Loucy (cell line): ENCODE data around the gene MYF6.

Experiments
- H2AFZ ChIP-seq: fragments of 200-600 bp; sonication (generic); 2 replicates; pipeline ENCODE4 v1.6.0; 2016; ENCODE audit warnings: antibody characterized with exemption, mild to moderate bottlenecking, low read length, moderate library complexity
- H3F3A ChIP-seq: fragments of 200-600 bp; 2 replicates; pipeline ENCODE4 v1.6.0; 2016; ENCODE audit warnings: antibody characterized with exemption, low read depth, mild to moderate bottlenecking
- H3K27me3 ChIP-seq: fragments of 200-600 bp; sonication (generic); 2 replicates; pipeline ENCODE4 v1.6.1; 2014; ENCODE audit warnings: low read length, mild to moderate bottlenecking; ENCODE audit not compliant: insufficient read depth, poor library complexity, severe bottlenecking
- H3K36me3 ChIP-seq: fragments of 200-600 bp; sonication (generic); 2 replicates; pipeline ENCODE4 v1.6.1; 2016; ENCODE audit warnings: low read length; ENCODE audit not compliant: insufficient read depth
- H3K4me1 ChIP-seq: fragments of 200-600 bp; sonication (generic); 2 replicates; pipeline ENCODE4 v1.5.1; 2014; ENCODE audit warnings: low read length, mild to moderate bottlenecking; ENCODE audit not compliant: insufficient read depth, poor library complexity, severe bottlenecking
- H3K4me2 ChIP-seq: fragments of 200-600 bp; sonication (generic); 2 replicates; pipeline ENCODE4 v1.6.0; 2014; ENCODE audit warnings: antibody characterized with exemption, low read length, low read depth, mild to moderate bottlenecking; ENCODE audit not compliant: poor library complexity, severe bottlenecking
- H3K4me3 ChIP-seq: fragments of 200-600 bp; sonication (generic); 2 replicates; pipeline ENCODE4 v1.5.1; 2014; ENCODE audit warnings: low read length, mild to moderate bottlenecking, mixed read lengths; ENCODE audit not compliant: poor library complexity, severe bottlenecking
- H3K79me2 ChIP-seq: fragments of 200-600 bp; sonication (generic); 2 replicates; pipeline ENCODE4 v1.6.1; 2014; ENCODE audit warnings: low read length; ENCODE audit not compliant: insufficient read depth
- H3K9ac ChIP-seq: fragments of 200-600 bp; sonication (generic); 2 replicates; pipeline ENCODE4 v1.6.0; 2014; ENCODE audit warnings: mild to moderate bottlenecking, low read depth, low read length, moderate library complexity; ENCODE audit not compliant: poor library complexity, severe bottlenecking
- H3K9me2 ChIP-seq: fragments of 200-600 bp; sonication (generic); replicated peaks from 2 replicates; pipeline ENCODE4 v1.6.1; 2016; ENCODE audit warnings: low read depth, low read length, mixed read lengths
- H3K9me3 ChIP-seq: fragments of 200-600 bp; sonication (generic); 2 replicates; pipeline ENCODE4 v1.6.1; 2014; ENCODE audit warnings: mild to moderate bottlenecking, antibody characterized with exemption, low read length, low read depth; ENCODE audit not compliant: insufficient read depth
- H4K20me1 ChIP-seq: fragments of 200-600 bp; sonication (generic); 2 replicates; pipeline ENCODE4 v1.6.0; 2014; ENCODE audit warnings: antibody characterized with exemption, low read length, mild to moderate bottlenecking; ENCODE audit not compliant: insufficient read depth, poor library complexity, severe bottlenecking
- EZH2phosphoT487 ChIP-seq: fragments of 200-600 bp; IDR thresholded peaks from 2 replicates; pipeline ENCODE4 v1.6.1; 2018; ENCODE audit warnings: antibody characterized with exemption, mild to moderate bottlenecking, moderate library complexity, borderline replicate concordance
- TF ChIP-seq, protein P1 (sequence below): fragments of 200-600 bp; sonication (generic); conservative IDR thresholded peaks from 2 replicates; pipeline ENCODE4 v1.5.1; 2014; ENCODE audit warnings: mild to moderate bottlenecking, antibody characterized with exemption, low read length

MYF6 gene

DNA sequence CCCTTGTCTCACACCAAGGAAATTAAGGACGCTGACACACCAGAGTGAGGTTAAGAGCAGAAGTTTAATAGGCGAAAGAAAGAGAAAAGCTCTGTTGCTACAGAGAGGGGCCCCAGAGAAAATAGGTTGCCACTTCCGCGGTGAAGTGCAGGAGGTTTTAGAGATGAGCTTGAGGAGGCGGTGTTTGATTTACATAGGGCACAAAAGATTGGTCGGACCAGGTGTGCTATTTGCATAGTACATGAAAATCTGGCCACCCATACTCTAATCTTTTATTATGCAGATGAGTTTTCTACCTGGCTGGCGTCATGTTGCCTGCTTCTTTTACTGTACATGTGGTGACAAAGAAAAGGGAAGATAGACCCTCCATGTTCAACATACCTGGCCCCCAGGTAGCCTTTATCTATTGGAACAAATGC lies 23.3 kb upstream of the MYF6 start:
- Histone ChIP-seq H3K9me2 (no peaks in the 10 kb centered on the region), H2AFZ (no peak overlapping the region), H3K4me3 (no peak overlapping the region), H3F3A (no peaks in the 10 kb centered on the region), H3K27me3 (no peaks in the 10 kb centered on the region), H3K9ac (no peak overlapping the region), H3K4me2 (no peak overlapping the region), H3K36me3 (no peaks in the 10 kb centered on the region), H3K9me3 (no peaks in the 10 kb centered on the region), H3K4me1 (no peaks in the 10 kb centered on the region), H4K20me1 (no peaks in the 10 kb centered on the region), H3K79me2 (no peaks in the 10 kb centered on the region)
- no peak for TF ChIP-seq EZH2phosphoT487
- TF ChIP-seq, protein P1, sequence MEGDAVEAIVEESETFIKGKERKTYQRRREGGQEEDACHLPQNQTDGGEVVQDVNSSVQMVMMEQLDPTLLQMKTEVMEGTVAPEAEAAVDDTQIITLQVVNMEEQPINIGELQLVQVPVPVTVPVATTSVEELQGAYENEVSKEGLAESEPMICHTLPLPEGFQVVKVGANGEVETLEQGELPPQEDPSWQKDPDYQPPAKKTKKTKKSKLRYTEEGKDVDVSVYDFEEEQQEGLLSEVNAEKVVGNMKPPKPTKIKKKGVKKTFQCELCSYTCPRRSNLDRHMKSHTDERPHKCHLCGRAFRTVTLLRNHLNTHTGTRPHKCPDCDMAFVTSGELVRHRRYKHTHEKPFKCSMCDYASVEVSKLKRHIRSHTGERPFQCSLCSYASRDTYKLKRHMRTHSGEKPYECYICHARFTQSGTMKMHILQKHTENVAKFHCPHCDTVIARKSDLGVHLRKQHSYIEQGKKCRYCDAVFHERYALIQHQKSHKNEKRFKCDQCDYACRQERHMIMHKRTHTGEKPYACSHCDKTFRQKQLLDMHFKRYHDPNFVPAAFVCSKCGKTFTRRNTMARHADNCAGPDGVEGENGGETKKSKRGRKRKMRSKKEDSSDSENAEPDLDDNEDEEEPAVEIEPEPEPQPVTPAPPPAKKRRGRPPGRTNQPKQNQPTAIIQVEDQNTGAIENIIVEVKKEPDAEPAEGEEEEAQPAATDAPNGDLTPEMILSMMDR, result no peak

DNA sequence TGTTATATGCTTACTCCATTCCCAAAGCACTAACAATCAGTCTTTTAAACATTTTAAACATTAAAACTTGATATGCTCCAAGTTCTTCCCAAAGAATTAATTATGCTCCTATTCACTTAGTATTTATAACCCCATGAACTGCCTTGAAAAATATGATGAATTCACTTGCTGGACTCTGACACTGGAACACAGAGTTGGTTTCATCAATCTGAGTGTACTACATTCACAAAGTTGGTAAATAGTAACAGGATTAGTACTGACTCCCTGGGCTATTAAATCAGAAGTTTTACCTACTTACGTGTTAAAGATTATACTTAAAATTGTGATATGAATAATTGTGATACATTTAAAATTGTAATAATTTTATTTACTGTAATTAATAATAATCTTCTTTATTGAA lies 17.3 kb upstream of the MYF6 start:
- Histone ChIP-seq H2AFZ (no peak overlapping the region), H3K4me3 (no peak overlapping the region), H3K27me3 (no peaks in the 10 kb centered on the region), H3K9ac (no peak overlapping the region), H3K9me2 (no peaks in the 10 kb centered on the region), H3K4me1 (no peaks in the 10 kb centered on the region), H3K9me3 (no peaks in the 10 kb centered on the region), H3K4me2 (no peak overlapping the region), H3F3A (no peaks in the 10 kb centered on the region), H4K20me1 (no peaks in the 10 kb centered on the region), H3K36me3 (no peaks in the 10 kb centered on the region), H3K79me2 (no peaks in the 10 kb centered on the region)
- TF ChIP-seq, protein P1, result no peak

DNA sequence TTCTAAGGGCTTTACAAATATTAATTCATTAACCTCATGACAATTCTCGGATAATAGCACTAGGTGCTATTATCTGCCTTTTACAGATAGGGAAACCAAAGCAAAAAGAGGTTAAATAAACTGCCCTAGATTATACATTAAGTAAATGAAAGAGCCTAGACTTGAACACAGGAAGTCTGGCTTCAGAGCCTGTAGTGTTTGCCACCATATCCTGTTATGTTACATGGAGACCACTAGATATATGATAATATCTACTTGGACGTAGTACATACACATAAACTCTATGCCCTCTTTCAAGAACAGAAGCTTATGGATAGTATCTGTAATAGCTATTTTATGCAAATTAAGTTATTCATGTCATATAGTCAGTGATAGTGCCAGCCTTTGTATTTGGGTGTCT lies 16.9 kb upstream of the MYF6 start:
- no peaks in the 10 kb centered on the region for H3K9me2 ChIP-seq
- no peak overlapping the region for H3K9ac ChIP-seq
- H3K27me3 ChIP-seq, result no peaks in the 10 kb centered on the region
- no peak overlapping the region for H3K4me2 ChIP-seq
- H3K36me3 ChIP-seq, result no peaks in the 10 kb centered on the region
- no peak for TF ChIP-seq EZH2phosphoT487
- TF ChIP-seq, protein P1, result no peak
- H3K9me3 ChIP-seq, result no peaks in the 10 kb centered on the region
- H3K79me2 ChIP-seq, result no peaks in the 10 kb centered on the region
- no peak overlapping the region for H3K4me3 ChIP-seq
- H4K20me1 ChIP-seq, result no peaks in the 10 kb centered on the region
- no peak overlapping the region for H2AFZ ChIP-seq
- no peaks in the 10 kb centered on the region for H3K4me1 ChIP-seq
- no peaks in the 10 kb centered on the region for H3F3A ChIP-seq
